OCI-LY1 (cell line): ENCODE results near the gene CA6.

Experiments
- EZH2 ChIP-seq: fragments of 200-600 bp; sonication (generic), shearing (Covaris generic); IDR thresholded peaks from 2 replicates; pipeline ENCODE4 v1.8.0; 2017; ENCODE audit warnings: borderline replicate concordance, mixed run types, mild to moderate bottlenecking, antibody characterized with exemption, low read length, moderate library complexity, mixed read lengths
- TF ChIP-seq, protein P1 (sequence below): fragments of 200-600 bp; sonication (generic), shearing (Covaris generic); IDR thresholded peaks from 2 replicates; pipeline ENCODE4 v1.5.1; 2017; ENCODE audit warnings: mild to moderate bottlenecking, antibody characterized with exemption, low read length, moderate library complexity, mixed read lengths

DNA sequence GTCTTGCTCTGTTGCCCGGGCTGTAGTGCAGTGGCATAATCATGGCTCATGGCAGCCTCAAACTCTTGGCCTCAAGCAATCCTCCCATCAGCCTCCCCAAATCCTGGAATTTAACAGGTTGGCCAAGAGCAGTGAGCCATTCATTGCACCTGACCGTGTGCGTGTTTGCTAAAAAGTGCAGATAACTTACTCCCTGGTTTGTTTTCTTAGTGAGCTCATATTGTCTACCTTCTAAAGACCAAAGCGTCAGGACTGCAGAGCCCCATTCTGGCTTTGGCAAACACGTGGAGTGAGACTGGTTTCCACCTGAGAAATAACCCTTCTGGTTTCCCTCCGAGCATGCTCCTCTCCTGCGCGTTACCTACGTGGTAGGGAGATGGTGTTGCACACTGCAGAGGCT, 32.2 kb upstream of the CA6 start:
- no peak for TF ChIP-seq EZH2
- TF ChIP-seq, protein P1, sequence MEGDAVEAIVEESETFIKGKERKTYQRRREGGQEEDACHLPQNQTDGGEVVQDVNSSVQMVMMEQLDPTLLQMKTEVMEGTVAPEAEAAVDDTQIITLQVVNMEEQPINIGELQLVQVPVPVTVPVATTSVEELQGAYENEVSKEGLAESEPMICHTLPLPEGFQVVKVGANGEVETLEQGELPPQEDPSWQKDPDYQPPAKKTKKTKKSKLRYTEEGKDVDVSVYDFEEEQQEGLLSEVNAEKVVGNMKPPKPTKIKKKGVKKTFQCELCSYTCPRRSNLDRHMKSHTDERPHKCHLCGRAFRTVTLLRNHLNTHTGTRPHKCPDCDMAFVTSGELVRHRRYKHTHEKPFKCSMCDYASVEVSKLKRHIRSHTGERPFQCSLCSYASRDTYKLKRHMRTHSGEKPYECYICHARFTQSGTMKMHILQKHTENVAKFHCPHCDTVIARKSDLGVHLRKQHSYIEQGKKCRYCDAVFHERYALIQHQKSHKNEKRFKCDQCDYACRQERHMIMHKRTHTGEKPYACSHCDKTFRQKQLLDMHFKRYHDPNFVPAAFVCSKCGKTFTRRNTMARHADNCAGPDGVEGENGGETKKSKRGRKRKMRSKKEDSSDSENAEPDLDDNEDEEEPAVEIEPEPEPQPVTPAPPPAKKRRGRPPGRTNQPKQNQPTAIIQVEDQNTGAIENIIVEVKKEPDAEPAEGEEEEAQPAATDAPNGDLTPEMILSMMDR: no peak
